NCI-H1694 (cell line): ENCODE data around the gene SMARCC2.
"Not testable (repeated sequence)": the region's sequence is repeated elsewhere in the genome, so short reads cannot be mapped to it uniquely, and the experiment has no call there.

Experiments
- DNase-seq: peaks from one replicate; lab custom pipeline; 2025; lab: John Stamatoyannopoulos, UW

The SMARCC2 gene

GRCh38 chr12:56208006-56208405 is 18.7 kb upstream of the SMARCC2 start:
- DNase-seq = no peak

DNA sequence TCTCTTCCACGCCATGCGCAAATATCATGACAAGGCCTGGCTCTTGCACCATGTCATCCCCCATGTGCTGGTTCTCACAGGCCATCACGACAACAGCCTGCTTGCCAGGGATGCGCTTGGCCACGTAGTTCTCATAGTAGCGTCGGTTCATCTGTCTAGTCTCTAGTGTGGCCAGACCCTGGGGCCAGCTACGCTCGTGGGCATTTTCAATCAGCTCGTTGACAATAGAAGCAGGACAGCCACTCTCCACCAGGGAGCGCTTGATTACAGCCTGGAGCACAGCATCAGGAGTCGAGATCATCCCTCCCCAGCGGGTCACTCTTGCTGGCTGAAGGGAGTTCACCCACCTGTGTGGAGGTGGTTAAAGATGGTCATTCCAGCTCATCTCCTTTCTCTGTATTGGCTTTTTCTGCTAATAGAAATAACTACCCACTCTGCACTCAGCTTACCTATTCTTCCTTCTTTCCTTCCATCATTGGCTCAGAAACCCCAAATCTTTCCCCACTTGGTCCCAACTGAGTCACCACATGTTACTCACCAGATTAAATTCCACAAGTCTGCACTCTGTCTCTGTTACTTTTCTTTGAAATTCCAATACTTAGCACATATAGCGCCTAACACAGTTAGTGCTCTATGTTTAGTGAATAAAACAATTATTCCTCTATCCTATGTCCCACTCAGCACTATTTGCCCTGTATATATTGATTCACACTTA is 17.3 kb upstream of the SMARCC2 start:
- DNase-seq = no peak

DNA sequence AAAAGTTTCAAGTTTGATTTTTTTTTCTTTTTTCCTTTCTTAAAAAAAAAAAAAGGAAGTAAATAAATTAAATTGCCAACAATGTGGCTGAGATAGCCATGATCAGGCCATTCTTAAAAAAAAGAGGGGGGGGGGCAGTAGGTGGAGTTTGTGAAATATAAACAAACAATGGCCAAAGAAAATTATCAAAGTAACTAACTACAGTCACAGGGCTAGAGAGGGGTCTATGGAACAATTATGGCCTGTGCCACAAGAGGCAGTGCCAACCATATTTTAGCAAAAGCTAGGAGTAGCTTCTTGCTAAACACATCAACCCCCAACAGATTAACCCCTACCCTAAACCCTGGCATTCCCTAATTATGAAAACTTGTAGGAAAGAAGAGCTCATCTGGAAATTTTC is 16.2 kb upstream of the SMARCC2 start:
- no peak for DNase-seq

GRCh38 chr12:56204275-56204674 is 15.0 kb upstream of the SMARCC2 start:
- no peak for DNase-seq

GRCh38 chr12:56202838-56203237 is 13.6 kb upstream of the SMARCC2 start:
- DNase-seq = no peak

GRCh38 chr12:56202366-56202765 is 13.1 kb upstream of the SMARCC2 start:
- DNase-seq = no peak

- no peak for DNase-seq
These were observed 9.6 kb upstream of the SMARCC2 start for GRCh38 chr12:56198836-56199235.

DNA sequence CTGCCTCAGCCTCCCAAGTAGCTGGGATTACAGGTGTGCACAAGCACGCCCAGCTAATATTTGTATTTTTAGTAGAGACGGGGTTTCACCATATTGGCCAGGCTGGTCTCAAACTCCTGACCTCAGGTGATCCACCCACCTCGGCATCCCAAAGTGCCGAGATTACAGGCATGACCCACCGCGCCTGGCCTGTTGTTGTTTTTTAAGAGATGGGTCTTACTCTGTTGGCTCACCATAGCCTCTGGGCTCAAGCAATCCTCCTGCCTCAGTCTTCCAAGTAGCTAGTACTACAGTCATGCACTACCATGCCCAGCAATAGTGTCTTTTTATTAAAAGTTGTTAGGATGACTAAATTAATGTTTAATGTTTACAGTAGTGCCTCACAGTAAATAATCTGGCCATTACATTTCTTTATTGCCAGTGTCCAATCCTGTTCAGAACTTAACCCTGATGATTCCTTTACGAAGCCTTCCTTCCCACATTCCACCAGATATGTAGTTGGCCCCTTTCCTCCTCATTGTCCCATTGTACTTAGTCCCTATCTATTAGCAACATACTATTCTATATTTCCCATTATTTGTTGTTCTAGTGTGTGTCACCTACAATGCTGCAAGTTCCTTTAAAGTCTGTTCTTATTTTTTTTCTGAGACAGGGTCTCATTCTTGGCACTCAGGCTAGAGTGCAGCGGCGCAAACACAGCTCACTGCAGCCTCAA is 8.8 kb upstream of the SMARCC2 start:
- DNase-seq = no peak

GRCh38 chr12:56196818-56197550 is 7.7 kb upstream of the SMARCC2 start:
- not testable (repeated sequence) for DNase-seq

- peak; percentile 92 for DNase-seq
These were observed 3.8 kb upstream of the SMARCC2 start for GRCh38 chr12:56193025-56193578.

- DNase-seq = no peak
These were observed 3.3 kb upstream of the SMARCC2 start for GRCh38 chr12:56192582-56192981.

DNA sequence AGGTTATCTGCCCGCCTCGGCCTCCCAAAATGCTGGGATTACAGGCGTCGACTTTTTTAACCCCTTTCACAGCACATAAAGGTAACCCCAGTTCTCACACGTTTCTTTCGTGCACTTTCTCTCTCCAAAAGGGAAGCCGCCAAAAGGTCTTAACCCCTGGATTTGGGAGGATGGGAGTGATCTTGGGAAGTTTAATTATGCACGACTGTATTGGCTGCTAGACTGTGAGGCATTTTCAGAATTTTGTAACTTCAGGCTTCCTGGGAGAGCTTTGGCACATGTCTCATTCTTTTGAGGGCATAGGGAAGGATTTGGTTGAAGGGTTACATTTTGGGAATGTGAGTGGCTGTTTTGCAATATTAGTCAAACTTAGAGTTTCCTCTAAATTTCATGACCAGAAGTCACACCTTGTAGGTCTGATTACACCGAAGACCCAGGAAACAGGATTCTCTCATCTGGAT is 1.4 kb upstream of the SMARCC2 start:
- DNase-seq = no peak

DNA sequence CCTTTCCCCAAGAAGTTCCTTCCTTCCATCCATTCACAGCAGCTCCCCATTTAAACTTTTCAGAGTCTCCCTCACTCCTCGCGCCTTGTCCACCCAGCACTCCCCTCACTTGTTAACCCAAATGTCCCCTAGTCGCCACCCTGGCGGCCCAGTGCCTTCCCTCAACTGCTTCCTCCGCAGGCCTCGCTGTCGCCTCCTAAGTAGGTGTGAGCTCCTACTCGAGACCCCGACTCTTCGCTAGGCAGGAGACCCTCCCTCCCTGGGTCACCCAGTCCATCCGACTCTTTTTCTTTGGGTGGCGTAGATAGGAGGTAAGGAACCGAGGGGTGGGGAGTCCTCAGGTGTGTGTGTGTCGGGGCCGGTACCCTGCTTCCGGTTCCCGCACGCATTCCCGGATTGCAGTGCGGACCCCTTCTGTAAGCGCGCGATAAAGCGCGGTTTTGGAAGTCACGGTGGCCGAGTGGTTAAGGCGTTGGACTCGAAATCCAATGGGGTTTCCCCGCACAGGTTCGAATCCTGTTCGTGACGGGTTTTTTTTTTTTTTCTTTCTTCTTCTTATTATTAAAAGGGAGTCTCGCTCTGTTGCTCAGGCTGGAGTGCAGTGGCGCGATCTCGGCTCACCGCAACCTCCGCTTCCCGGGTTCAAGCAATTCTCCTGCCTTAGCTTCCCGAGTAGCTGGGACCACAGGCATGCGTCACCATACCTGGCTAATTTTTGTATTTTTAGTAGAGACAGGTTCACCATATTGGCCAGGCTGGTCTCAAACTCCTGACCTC is 823 bp upstream of the SMARCC2 start:
- DNase-seq = peak; percentile 86

- DNase-seq = no peak
These were observed 545 bp downstream of the SMARCC2 start for GRCh38 chr12:56188778-56189098.

GRCh38 chr12:56188131-56188777 is 1.0 kb downstream of the SMARCC2 start:
- no peak for DNase-seq

GRCh38 chr12:56186957-56187356 is 2.3 kb downstream of the SMARCC2 start:
- no peak for DNase-seq

DNA sequence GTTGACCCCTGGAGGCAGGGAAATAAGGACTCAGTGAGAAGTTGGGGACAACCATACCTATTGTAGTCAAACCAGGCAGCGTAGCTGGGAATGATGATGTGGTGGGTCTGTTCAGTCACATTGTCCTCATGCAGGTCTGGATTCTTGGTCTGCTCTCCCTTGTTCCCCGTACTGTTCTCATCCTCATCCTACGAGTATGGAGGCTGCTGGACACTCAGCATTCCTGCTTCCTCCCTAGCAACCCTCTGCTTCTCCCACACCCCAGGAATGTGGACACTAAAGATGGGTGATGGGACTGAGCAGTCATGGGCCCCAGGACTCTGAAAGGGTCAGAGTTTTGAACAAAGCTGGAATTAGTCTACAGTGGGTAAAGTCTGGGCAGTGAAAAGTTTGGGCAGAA is 10.9 kb downstream of the SMARCC2 start:
- DNase-seq = no peak

DNA sequence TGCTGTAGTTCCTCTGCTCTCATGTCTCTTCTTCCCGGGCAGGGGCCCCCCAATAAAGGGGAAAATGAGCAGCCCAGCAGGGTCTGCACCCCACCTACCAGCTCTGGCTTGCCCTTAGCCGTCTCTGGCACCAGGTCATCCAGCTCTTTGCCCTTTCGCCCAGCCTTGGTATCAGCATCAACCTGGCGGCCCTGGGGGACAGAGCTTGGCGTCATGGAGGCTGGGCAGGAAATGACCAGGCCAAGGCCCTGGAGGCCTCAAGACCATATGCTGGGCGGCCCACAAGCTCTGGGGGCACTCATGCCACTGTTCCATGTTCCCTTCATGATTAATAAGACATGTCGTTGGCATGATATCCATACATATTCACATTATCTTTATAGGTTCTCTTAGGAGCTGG is 16.4 kb downstream of the SMARCC2 start:
- DNase-seq = no peak

- no peak for DNase-seq
These were observed 20.0 kb downstream of the SMARCC2 start for GRCh38 chr12:56169229-56169759.

GRCh38 chr12:56165369-56165768 is 23.9 kb downstream of the SMARCC2 start:
- DNase-seq = no peak

DNA sequence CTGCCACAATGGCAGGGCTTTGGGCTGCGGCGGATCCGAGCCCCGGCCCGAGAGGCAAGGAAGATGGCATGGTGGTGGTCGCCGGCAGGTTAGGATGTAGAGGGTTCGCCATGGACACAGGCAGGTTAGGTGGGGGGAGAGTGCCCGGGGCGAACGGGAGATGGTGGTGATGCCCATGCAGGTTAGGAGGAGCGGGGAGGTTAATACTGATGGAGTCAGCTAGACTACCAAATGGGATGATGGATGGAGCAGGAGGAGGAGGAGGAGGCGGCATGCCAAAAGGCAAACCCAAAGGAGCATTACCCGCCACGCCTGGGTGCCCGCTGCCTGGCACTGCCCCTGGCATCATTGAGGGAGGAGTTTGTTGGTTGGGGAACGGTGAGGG is 24.9 kb downstream of the SMARCC2 start:
- no peak for DNase-seq
